OCI-LY7 (cell line): ENCODE measurements around the gene TYW1. TPM values are rescaled to one million over a fixed set of nuclear protein-coding genes. Genes with fewer than 3 reads are reported as not detected.
"Not testable (repeated sequence)": the region's sequence is repeated elsewhere in the genome, so short reads cannot be mapped to it uniquely, and the experiment has no call there.

Source experiments
- BruUV-seq: library from RNA; stranded (reverse); fragments of 400-500 nt; replicated peaks from 2 replicates; lab custom pipeline; 2021; lab: Mats Ljungman, UMichigan
- CTCF ChIA-PET: fragments of 300-600 bp; sonication (Branson Sonifier 250); formaldehyde crosslinking; loops from one replicate; lab custom pipeline; 2022; ENCODE audit warnings: antibody characterized with exemption; ENCODE audit not compliant: unreplicated experiment; lab: Charles Lee
- POLR2A ChIA-PET: fragments of 300-600 bp; sonication (Branson Sonifier 250); formaldehyde crosslinking; loops from one replicate; lab custom pipeline; 2022; ENCODE audit warnings: antibody characterized with exemption; lab: Charles Lee
- DNase-seq: peaks from one replicate; pipeline ENCODE4 v3.0.0-alpha.2; 2015; ENCODE audit warnings: low spot score
- H2AFZ ChIP-seq: fragments of 200-600 bp; sonication (generic), shearing (Covaris generic); 2 replicates; pipeline ENCODE4 v1.6.1; 2014; ENCODE audit warnings: mild to moderate bottlenecking, antibody characterized with exemption, low read length, moderate library complexity
- H3K27ac ChIP-seq: fragments of 200-600 bp; sonication (generic); 2 replicates; pipeline ENCODE4 v1.5.1; 2014; ENCODE audit warnings: mixed run types, low read depth, mild to moderate bottlenecking, moderate library complexity, low read length, inconsistent platforms; ENCODE audit not compliant: poor library complexity, severe bottlenecking
- H3K36me3 ChIP-seq: fragments of 200-600 bp; sonication (generic); 2 replicates; pipeline ENCODE4 v1.6.1; 2014; ENCODE audit warnings: mild to moderate bottlenecking, antibody characterized with exemption, low read length, moderate library complexity, mixed read lengths; ENCODE audit not compliant: insufficient read depth
- H3K4me1 ChIP-seq: fragments of 200-600 bp; sonication (generic); 2 replicates; pipeline ENCODE4 v1.5.1; 2014; ENCODE audit warnings: mild to moderate bottlenecking, low read length; ENCODE audit not compliant: insufficient read depth, poor library complexity, severe bottlenecking
- H3K4me2 ChIP-seq: fragments of 200-600 bp; sonication (generic); 2 replicates; pipeline ENCODE4 v1.6.1; 2014; ENCODE audit warnings: mild to moderate bottlenecking, low read length
- H3K4me3 ChIP-seq: fragments of 200-600 bp; sonication (generic); 2 replicates; pipeline ENCODE4 v1.5.1; 2014; ENCODE audit warnings: mild to moderate bottlenecking, low read depth, low read length; ENCODE audit not compliant: poor library complexity, severe bottlenecking
- H3K79me2 ChIP-seq: fragments of 200-600 bp; sonication (generic); 2 replicates; pipeline ENCODE4 v1.6.1; 2016; ENCODE audit warnings: low read depth, mild to moderate bottlenecking, low read length, moderate library complexity, mixed read lengths; ENCODE audit not compliant: insufficient read depth
- H3K9me2 ChIP-seq: fragments of 200-600 bp; sonication (generic); 2 replicates; pipeline ENCODE4 v1.6.1; 2016; ENCODE audit warnings: mild to moderate bottlenecking, low read length, mixed read lengths; ENCODE audit not compliant: insufficient read depth
- H3K9me3 ChIP-seq: fragments of 200-600 bp; sonication (generic); 2 replicates; pipeline ENCODE4 v1.6.1; 2014; ENCODE audit warnings: mild to moderate bottlenecking, mixed run types, low read length, mixed read lengths
- H4K20me1 ChIP-seq: fragments of 200-600 bp; sonication (generic); 2 replicates; pipeline ENCODE4 v1.6.1; 2014; ENCODE audit warnings: mild to moderate bottlenecking, antibody characterized with exemption, low read length, moderate library complexity, mixed read lengths; ENCODE audit not compliant: insufficient read depth
- EZH2phosphoT487 ChIP-seq: fragments of 200-600 bp; sonication (generic); IDR thresholded peaks from 2 replicates; pipeline ENCODE4 v1.6.1; 2018; ENCODE audit warnings: low read depth, borderline replicate concordance, mild to moderate bottlenecking, mixed run types, antibody characterized with exemption, low read length, moderate library complexity, mixed read lengths
- intact Hi-C: fragments of 100-400 bp; cut with micrococcal nuclease; formaldehyde crosslinking; loops from one replicate; pipeline ENCODE4 v1.10.0; 2022; ENCODE audit not compliant: unreplicated experiment
- total RNA-seq, 2 experiments: library from RNA; depleted of rRNA in 1 of 2; stranded (reverse); fragments of >200 nt in 1 of 2; shearing (Covaris generic) in 1 of 2; gene quantifications; 2 replicates each; pipeline ENCODE4 v1.2.3, GENCODE V29; 2014 to 2022
- TF ChIP-seq, protein P1 (sequence below): fragments of 200-600 bp; sonication (generic); conservative IDR thresholded peaks from 2 replicates; pipeline ENCODE4 v1.5.1; 2014; ENCODE audit warnings: mild to moderate bottlenecking, antibody characterized with exemption, low read length, moderate library complexity, mixed read lengths

Gene TYW1
- total RNA-seq, 2 experiments from 2014 or later = 17.3 to 22.3 TPM

DNA sequence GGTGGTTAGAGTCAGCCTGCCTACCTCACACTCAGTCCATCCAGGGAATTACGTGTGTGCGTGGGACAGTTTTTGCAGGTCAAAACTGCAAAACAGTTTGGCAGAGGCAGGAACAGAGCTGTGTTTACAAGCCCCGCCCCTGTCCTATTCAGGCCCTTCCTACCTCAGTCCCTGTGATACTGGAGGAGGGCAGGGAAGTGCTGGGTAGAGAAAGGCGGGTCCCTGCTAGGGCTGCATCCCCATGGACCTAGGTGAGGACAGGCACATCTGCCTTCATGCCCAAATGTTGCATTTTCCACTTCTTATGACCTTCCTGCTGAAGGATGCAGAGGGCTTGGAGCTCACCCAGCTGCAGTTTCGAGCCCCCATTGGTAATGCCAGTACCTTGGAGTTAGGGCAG is 26.3 kb upstream of the TYW1 start:
- DNase-seq = no peak
- ChIA-PET POLR2A (no interaction called here), CTCF (no interaction called here)
- no TSS peak for BruUV-seq
- TF ChIP-seq, protein P1, sequence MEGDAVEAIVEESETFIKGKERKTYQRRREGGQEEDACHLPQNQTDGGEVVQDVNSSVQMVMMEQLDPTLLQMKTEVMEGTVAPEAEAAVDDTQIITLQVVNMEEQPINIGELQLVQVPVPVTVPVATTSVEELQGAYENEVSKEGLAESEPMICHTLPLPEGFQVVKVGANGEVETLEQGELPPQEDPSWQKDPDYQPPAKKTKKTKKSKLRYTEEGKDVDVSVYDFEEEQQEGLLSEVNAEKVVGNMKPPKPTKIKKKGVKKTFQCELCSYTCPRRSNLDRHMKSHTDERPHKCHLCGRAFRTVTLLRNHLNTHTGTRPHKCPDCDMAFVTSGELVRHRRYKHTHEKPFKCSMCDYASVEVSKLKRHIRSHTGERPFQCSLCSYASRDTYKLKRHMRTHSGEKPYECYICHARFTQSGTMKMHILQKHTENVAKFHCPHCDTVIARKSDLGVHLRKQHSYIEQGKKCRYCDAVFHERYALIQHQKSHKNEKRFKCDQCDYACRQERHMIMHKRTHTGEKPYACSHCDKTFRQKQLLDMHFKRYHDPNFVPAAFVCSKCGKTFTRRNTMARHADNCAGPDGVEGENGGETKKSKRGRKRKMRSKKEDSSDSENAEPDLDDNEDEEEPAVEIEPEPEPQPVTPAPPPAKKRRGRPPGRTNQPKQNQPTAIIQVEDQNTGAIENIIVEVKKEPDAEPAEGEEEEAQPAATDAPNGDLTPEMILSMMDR = no peak
- no peak for TF ChIP-seq EZH2phosphoT487
- intact Hi-C loops = no loop called here
- H3K4me2 ChIP-seq = no peak overlapping the region
- no peak overlapping the region for H3K27ac ChIP-seq
- no peaks in the 10 kb centered on the region for H3K36me3 ChIP-seq
- H3K9me2 ChIP-seq = no peaks in the 10 kb centered on the region
- no peaks in the 10 kb centered on the region for H3K9me3 ChIP-seq
- H3K4me1 ChIP-seq = peaks cover 10% of the 10 kb centered on the region
- no peak overlapping the region for H2AFZ ChIP-seq
- H4K20me1 ChIP-seq = no peaks in the 10 kb centered on the region
- H3K79me2 ChIP-seq = no peaks in the 10 kb centered on the region
- no peak overlapping the region for H3K4me3 ChIP-seq

DNA sequence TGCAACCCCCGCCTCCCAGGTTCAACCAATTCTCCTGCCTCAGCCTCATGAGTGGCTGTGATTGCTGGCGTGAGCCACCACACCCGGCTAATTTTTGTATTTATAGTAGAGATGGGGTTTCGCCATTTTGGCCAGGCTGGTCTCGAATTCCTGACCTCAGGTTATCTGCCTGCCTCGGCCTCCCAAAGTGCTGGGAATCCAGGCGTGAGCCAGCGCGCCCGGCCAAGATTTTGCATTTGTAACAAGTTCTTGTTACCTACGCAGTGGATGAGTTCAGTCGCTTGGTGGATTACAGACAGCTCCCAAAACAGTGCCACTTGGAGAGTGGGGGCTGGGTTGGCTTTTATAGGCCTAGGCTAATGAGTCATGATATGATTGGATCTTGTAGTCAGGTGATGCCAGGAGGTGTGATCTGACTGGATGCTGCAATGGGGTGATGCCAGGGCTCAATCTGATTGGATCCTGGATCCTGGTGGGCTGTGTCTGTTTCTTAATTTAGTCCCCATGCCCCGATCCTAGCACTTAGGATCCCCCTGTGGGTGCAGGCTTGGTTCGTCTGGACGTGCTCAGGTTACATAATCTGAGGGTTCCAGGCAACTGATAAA is 21.5 kb upstream of the TYW1 start:
- CTCF ChIA-PET = no interaction called here
- Histone ChIP-seq H3K4me3 (no peak overlapping the region), H3K9me3 (peaks cover 17% of the 10 kb centered on the region), H3K9me2 (no peaks in the 10 kb centered on the region), H3K27ac (no peak overlapping the region), H3K79me2 (no peaks in the 10 kb centered on the region), H2AFZ (no peak overlapping the region), H3K36me3 (no peaks in the 10 kb centered on the region; the same call in 1 of the 2 replicates), H3K4me2 (no peak overlapping the region), H4K20me1 (no peaks in the 10 kb centered on the region), H3K4me1 (peaks cover 15% of the 10 kb centered on the region)
- DNase-seq = no peak
- intact Hi-C loops = no loop called here
- POLR2A ChIA-PET = no interaction called here
- no peak for TF ChIP-seq EZH2phosphoT487
- TF ChIP-seq, protein P1 = no peak
- BruUV-seq = no TSS peak

DNA sequence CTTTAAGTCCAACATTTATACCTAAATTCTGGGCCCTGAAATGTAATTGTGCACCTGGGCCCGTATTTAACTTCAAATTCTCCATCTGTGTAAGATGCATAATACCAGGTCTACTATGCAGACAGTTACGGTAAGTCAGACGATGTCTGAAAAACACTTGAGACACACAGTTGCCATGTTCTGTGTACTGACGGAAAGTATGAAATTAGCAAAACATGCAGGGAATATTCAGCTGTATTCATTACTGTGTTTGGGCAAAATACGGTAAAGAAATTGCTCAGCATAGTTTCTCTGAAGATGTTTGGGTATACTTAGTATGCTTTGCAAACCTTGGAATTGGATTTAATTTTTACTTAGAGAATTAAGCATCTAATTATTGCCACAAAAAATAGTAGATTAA is 18.3 kb upstream of the TYW1 start:
- H3K27ac ChIP-seq, POLR2A ChIA-PET, H4K20me1 ChIP-seq, CTCF ChIA-PET, H3K4me2 ChIP-seq, BruUV-seq, H3K4me3 ChIP-seq, H3K36me3 ChIP-seq, H3K9me2 ChIP-seq, H3K79me2 ChIP-seq, intact Hi-C loops, DNase-seq, H2AFZ ChIP-seq: not testable (repeated sequence)
- Histone ChIP-seq H3K4me1 (peaks cover 16% of the 10 kb centered on the region), H3K9me3 (peaks cover 40% of the 10 kb centered on the region)

DNA sequence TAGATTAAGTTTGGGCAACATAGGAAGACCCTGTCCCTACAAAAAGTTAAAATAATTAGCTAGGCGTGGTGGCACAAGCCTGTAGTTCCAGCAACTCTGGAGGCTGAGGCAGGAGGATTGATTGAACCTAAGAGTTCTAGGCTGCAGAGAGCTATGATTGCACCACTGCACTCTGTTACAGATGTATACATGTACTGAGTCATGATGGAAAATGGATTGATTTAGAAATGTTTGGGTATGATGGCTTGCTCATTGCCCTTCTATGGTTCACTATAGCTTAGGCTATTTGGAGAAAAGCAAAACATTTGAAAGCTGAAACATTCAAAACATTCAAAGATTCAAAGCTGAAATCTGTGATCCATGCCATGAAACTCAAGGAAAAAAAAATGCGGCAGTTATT is 17.6 kb upstream of the TYW1 start:
- H3K4me2 ChIP-seq, CTCF ChIA-PET, intact Hi-C loops, H3K4me3 ChIP-seq, H3K36me3 ChIP-seq, H3K27ac ChIP-seq, H4K20me1 ChIP-seq, H3K9me2 ChIP-seq, POLR2A ChIA-PET, H3K79me2 ChIP-seq, BruUV-seq, H2AFZ ChIP-seq, DNase-seq: not testable (repeated sequence)
- peaks cover 40% of the 10 kb centered on the region for H3K9me3 ChIP-seq
- H3K4me1 ChIP-seq = peaks cover 16% of the 10 kb centered on the region

DNA sequence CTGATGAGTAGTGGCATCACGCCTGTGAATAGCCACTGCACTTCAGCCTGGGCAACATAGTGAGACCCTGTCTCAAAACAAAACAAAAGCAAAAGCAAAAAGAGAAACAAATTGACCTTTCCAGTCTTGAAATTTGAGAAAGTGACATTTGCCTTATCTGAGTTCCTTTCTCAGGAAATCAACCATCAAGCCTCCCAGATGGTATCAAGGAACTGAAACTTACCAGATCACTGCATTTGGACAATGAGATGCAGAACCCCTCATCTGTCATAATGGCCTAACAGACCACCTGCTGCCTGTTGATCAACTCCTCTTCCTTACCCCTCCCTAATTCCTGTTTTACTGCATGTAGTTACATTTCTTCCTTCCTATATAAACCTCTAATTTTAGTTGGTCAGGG is 16.3 kb upstream of the TYW1 start:
- intact Hi-C loops, CTCF ChIA-PET, BruUV-seq: not testable (repeated sequence)

More for the DNA sequence above, 16.3 kb upstream of the TYW1 start:
- not testable (repeated sequence) for H3K79me2 ChIP-seq, H2AFZ ChIP-seq, H3K9me2 ChIP-seq, H4K20me1 ChIP-seq, H3K36me3 ChIP-seq
- H3K4me3 ChIP-seq = peak overlapping the region; percentile 3
- peak overlapping the region; percentile 45 for H3K4me2 ChIP-seq
- peaks cover 40% of the 10 kb centered on the region for H3K9me3 ChIP-seq
- POLR2A ChIA-PET = interaction anchor here (0.6 kb wide), 1 partner anchor 347 kb away, joined by 3 read pairs; no protein-coding TSS in a partner anchor
- peak; percentile 88 for DNase-seq
- peak overlapping the region; percentile 97 for H3K27ac ChIP-seq
- peaks cover 16% of the 10 kb centered on the region for H3K4me1 ChIP-seq
